K562 (cell line): ENCODE data around the gene IPO5. TPM values are rescaled to one million over a fixed set of nuclear protein-coding genes. Genes with fewer than 3 reads are reported as not detected.

Experiments
- ATAC-seq: fragments of 200-7000 bp; cut with Tn5 transposase; 3 replicates; pipeline ENCODE4 v1.9.1; 2020; ENCODE audit warnings: moderate library complexity
- BruUV-seq: library from RNA; stranded (reverse); fragments of 400-500 nt; replicated peaks from 2 replicates; lab custom pipeline; 2021; lab: Mats Ljungman, UMichigan
- CTCF ChIA-PET: fragments of 300-600 bp; formaldehyde crosslinking; extraction: SDS; loops from one replicate; lab custom pipeline; 2021; ENCODE audit warnings: low intra/inter-chr PET ratio; lab: Yijun Ruan, JAX
- POLR2A ChIA-PET: fragments of 300-600, 350-650 bp; sonication (Branson Sonifier 250); formaldehyde crosslinking; extraction: SDS; loops from one replicate; lab custom pipeline; 2021; ENCODE audit warnings: antibody characterized with exemption, inconsistent platforms; lab: Yijun Ruan, JAX
- DNase-seq, 4 experiments: peaks; one replicate each; pipeline versions ENCODE4 v3.0.0 to v3.0.0-alpha.2; 2011 to 2018; ENCODE audit warnings: low spot score in 3 of 4, mixed read lengths in 3 of 4; ENCODE audit errors: extremely low read depth in 1 of 4
- FAIRE-seq: peaks from 2 replicates; lab custom pipeline; 2011; peaks lifted over from hg19 to GRCh38; lab: Jason Lieb, UNC
- H2AFZ ChIP-seq: 2 replicates; pipeline ENCODE4 v1.6.0; 2011; ENCODE audit warnings: low read depth, low read length, control low read depth, inconsistent platforms
- H3K27ac ChIP-seq: fragments of 200-600 bp; 3 replicates; pipeline ENCODE4 v1.8.0; 2011; ENCODE audit warnings: low read depth, mild to moderate bottlenecking, control low read depth, inconsistent platforms, low read length, moderate library complexity, mixed read lengths; ENCODE audit errors: extremely low read depth
- H3K27me3 ChIP-seq, 2 experiments: fragments of 300-600 bp in 1 of 2; 2 replicates in 1 of 2; 3 replicates in 1 of 2; pipeline versions ENCODE4 v1.6.0 to v1.8.0; 2011; ENCODE audit warnings: inconsistent platforms in 2 of 2, low read length in 2 of 2, mild to moderate bottlenecking in 1 of 2, mixed read lengths in 1 of 2, moderate library complexity in 1 of 2; ENCODE audit not compliant: control insufficient read depth in 2 of 2, insufficient read depth in 2 of 2
- H3K36me3 ChIP-seq: fragments of 300-600 bp; 3 replicates; pipeline ENCODE4 v1.8.0; 2011; ENCODE audit warnings: mild to moderate bottlenecking, low read length, inconsistent platforms; ENCODE audit not compliant: control insufficient read depth, insufficient read depth
- H3K4me1 ChIP-seq, 2 experiments: fragments of 200-600 bp in 1 of 2; replicated peaks in 1 of 2; 2 replicates in 1 of 2; 3 replicates in 1 of 2; pipeline versions ENCODE4 v1.5.1 to v1.8.0; 2011; ENCODE audit warnings: inconsistent platforms in 2 of 2, low read length in 2 of 2, mild to moderate bottlenecking in 1 of 2, mixed read lengths in 1 of 2, moderate library complexity in 1 of 2; ENCODE audit not compliant: control insufficient read depth in 2 of 2, insufficient read depth in 2 of 2
- H3K4me2 ChIP-seq: 2 replicates; pipeline ENCODE4 v1.6.1; 2011; ENCODE audit warnings: low read length, control low read depth, inconsistent platforms, mixed read lengths; ENCODE audit not compliant: insufficient read depth
- H3K4me3 ChIP-seq: fragments of 200-600 bp; sonication (generic), shearing (Covaris generic); 2 replicates; pipeline ENCODE4 v1.5.1; 2016; ENCODE audit warnings: control low read depth, inconsistent platforms
- H3K79me2 ChIP-seq: fragments of 200-600 bp; 3 replicates; pipeline ENCODE4 v1.8.0; 2011; ENCODE audit warnings: low read length, inconsistent platforms; ENCODE audit not compliant: control insufficient read depth, insufficient read depth
- H3K9ac ChIP-seq, 2 experiments: 2 replicates each; pipeline versions ENCODE4 v1.6.0 to v1.6.1; 2011; ENCODE audit warnings: low read depth in 2 of 2, low read length in 2 of 2, control low read depth in 1 of 2, inconsistent platforms in 1 of 2, mild to moderate bottlenecking in 1 of 2, mixed read lengths in 1 of 2; ENCODE audit not compliant: insufficient read depth in 1 of 2
- H3K9me1 ChIP-seq: one replicate; pipeline ENCODE4 v1.6.0; 2011; ENCODE audit warnings: inconsistent platforms, mild to moderate bottlenecking, low read length, moderate library complexity; ENCODE audit not compliant: control insufficient read depth, insufficient read depth
- H3K9me3 ChIP-seq: replicated peaks from 2 replicates; pipeline ENCODE4 v1.5.1; 2011; ENCODE audit warnings: low read depth, low read length, inconsistent platforms; ENCODE audit not compliant: control insufficient read depth, insufficient read depth
- H4K20me1 ChIP-seq: replicated peaks from 2 replicates; pipeline ENCODE4 v1.6.1; 2011; ENCODE audit warnings: low read length, inconsistent platforms, mixed read lengths; ENCODE audit not compliant: control insufficient read depth, insufficient read depth
- CXXC5 ChIP-seq: fragments of 250-450 bp; sonication (Bioruptor Pico); IDR thresholded peaks from 2 replicates; pipeline ENCODE4 v1.8.0; 2022; ENCODE audit warnings: inconsistent platforms, mild to moderate bottlenecking, moderate library complexity
- FOXJ2 ChIP-seq: fragments of 200-800 bp; sonication (Bioruptor generic); IDR thresholded peaks from 2 replicates; pipeline ENCODE4 v1.6.1; 2016; ENCODE audit warnings: missing genetic modification characterization, missing compliant biosample characterization
- MYBL2 ChIP-seq, 2 experiments: fragments of 450-650 bp in 1 of 2; sonication (generic) in 1 of 2; formaldehyde crosslinking in 1 of 2; IDR thresholded peaks; 2 replicates each; pipeline versions ENCODE4 v1.6.1 to v1.8.1; 2017 to 2022; ENCODE audit warnings: borderline replicate concordance in 1 of 2, inconsistent platforms in 1 of 2, low read depth in 1 of 2, mild to moderate bottlenecking in 1 of 2, missing genetic modification reagents in 1 of 2, moderate library complexity in 1 of 2
- WGBS: fragments of 100-300 bp; shearing (Covaris generic); methylation state at CpG from one replicate; pipeline ENCODE4 v1.1.6; 2016; ENCODE audit warnings: low coverage, mixed read lengths; ENCODE audit not compliant: insufficient coverage; ENCODE audit errors: missing lambda C conversion rate; 5-methylcytosine and 5-hydroxymethylcytosine counted together
- in situ Hi-C: fragments of 300-500 bp; cut with MboI; formaldehyde crosslinking; loops from 4 replicates; pipeline ENCODE4 v1.15.0; 2018; ENCODE audit warnings: inconsistent platforms, mixed read lengths
- intact Hi-C: fragments of 100-400 bp; cut with micrococcal nuclease; formaldehyde crosslinking; loops from 2 replicates; pipeline ENCODE4 v1.14.2; 2022
- polyA plus RNA-seq, 8 experiments: library from polyadenylated mRNA; depleted of rRNA in 4 of 8; stranded (reverse) in 5 of 8; unstranded in 3 of 8; fragments of >200 nt; fragmentation: Nextera tagmentation in 2 of 8; fragmentation: Illumina TruSeq in 1 of 8; extraction: Ambion mirVana in 2 of 8; extraction: Trizol in 1 of 8; gene quantifications; 2 replicates each; pipeline versions ENCODE4 v1.2.1 to v1.2.3, GENCODE V29; 2011 to 2014; ENCODE audit warnings: inconsistent platforms in 1 of 8, missing spikeins in 1 of 8
- total RNA-seq, 7 experiments: library from RNA; depleted of rRNA in 6 of 7; stranded (reverse); fragments of >200 nt in 6 of 7; fragmentation: Illumina TruSeq in 2 of 7; extraction: Trizol in 2 of 7; gene quantifications; 2 replicates each; pipeline versions ENCODE4 v1.2.1 to v1.2.3, GENCODE V29; 2011 to 2021; ENCODE audit warnings: low replicate concordance in 1 of 7

The IPO5 gene
- total and polyA plus RNA-seq, 9 of the 15 experiments (the other 6 are each of a cell fraction or from before 2014, with no cell fraction given): 45.8 to 206 (median 134) TPM

DNA sequence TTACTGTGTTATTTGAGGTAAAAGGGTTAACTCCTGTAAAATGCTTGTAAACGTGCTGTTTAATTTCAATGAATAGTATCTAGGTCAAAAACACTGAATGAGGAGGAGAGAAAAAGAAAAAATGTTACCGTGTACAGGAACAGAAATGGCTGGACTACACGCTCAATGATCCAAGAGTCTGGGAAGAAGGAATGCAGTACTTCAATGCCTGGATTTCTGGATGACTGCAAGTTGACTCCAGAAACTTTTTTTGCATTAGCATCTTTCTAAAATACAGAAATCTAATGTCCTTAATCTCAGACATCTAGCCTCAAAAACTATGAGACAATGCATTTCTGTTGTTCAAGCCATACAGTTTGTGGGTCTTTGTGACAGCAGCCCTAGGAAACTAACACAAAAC lies 17.4 kb upstream of the IPO5 start:
- FAIRE-seq: no peak
- WGBS: 0% methylated on average over 3 of the region's 3 CpGs
- Histone ChIP-seq H3K4me1 (no peaks in the 10 kb centered on the region), H3K9ac (no peak overlapping the region), H3K9me1 (no peaks in the 10 kb centered on the region), H3K4me3 (no peak overlapping the region), H2AFZ (no peak overlapping the region), H3K27ac (no peak overlapping the region), H3K9me3 (no peaks in the 10 kb centered on the region), H3K4me2 (no peak overlapping the region), H4K20me1 (no peaks in the 10 kb centered on the region), H3K79me2 (no peaks in the 10 kb centered on the region), H3K36me3 (no peaks in the 10 kb centered on the region), H3K27me3 (no peaks in the 10 kb centered on the region; a peak in 1 of 5 replicates)
- no peak for ATAC-seq
- intact Hi-C loops: no loop called here
- ChIA-PET POLR2A (no interaction called here), CTCF (no interaction called here)
- no TSS peak for BruUV-seq
- in situ Hi-C loops: no loop called here
- DNase-seq: no peak
- no peak for TF ChIP-seq MYBL2 (IDR thresholded peaks at IDR 0.05; ENCODE audit: low read depth)
- TF ChIP-seq MYBL2 (CRISPR knock-in tag; IDR thresholded peaks at IDR 0.05; ENCODE audit: borderline replicate concordance): no peak

GRCh38 chr13:97938706-97939475 lies 14.6 kb upstream of the IPO5 start:
- Histone ChIP-seq H3K4me1 (no peaks in the 10 kb centered on the region), H3K9me1 (no peaks in the 10 kb centered on the region), H3K36me3 (no peaks in the 10 kb centered on the region), H3K9me3 (no peaks in the 10 kb centered on the region), H4K20me1 (no peaks in the 10 kb centered on the region), H3K4me3 (no peak overlapping the region), H3K9ac (no peak overlapping the region), H3K4me2 (no peak overlapping the region), H3K27ac (no peak overlapping the region), H2AFZ (no peak overlapping the region), H3K27me3 (no peaks in the 10 kb centered on the region; a peak in 2 of 5 replicates), H3K79me2 (no peaks in the 10 kb centered on the region)
- 3% methylated on average over 4 of the region's 6 CpGs for WGBS
- ATAC-seq (no peak), FAIRE-seq (no peak), DNase-seq (no peak)
- ChIA-PET CTCF (no interaction called here), POLR2A (interaction anchor here (0.7 kb wide), 1 partner anchor 11 kb away, joined by 3 read pairs; no protein-coding TSS in a partner anchor)
- in situ Hi-C loops: no loop called here
- no peak for TF ChIP-seq FOXJ2 (tag)
- TF ChIP-seq CXXC5: no peak
- BruUV-seq: no TSS peak
- intact Hi-C loops: no loop called here
